H9 (cell line): ENCODE data around the gene CTNNA3. TPM values are rescaled to one million over a fixed set of nuclear protein-coding genes. Genes with fewer than 3 reads are reported as not detected.

ENCODE experiments used
- DNase-seq: peaks from one replicate; pipeline ENCODE4 v3.0.0-alpha.2; 2017
- H2AFZ ChIP-seq: one replicate; pipeline ENCODE4 v1.6.1; 2013; ENCODE audit warnings: mild to moderate bottlenecking, low read length, control low read depth, moderate library complexity
- H2AK5ac ChIP-seq: 2 replicates; pipeline ENCODE4 v1.6.1; 2013; ENCODE audit warnings: low read length, control low read depth, mixed read lengths; ENCODE audit not compliant: insufficient read length
- H2BK120ac ChIP-seq: one replicate; pipeline ENCODE4 v1.6.1; 2013; ENCODE audit warnings: low read depth, mild to moderate bottlenecking, low read length, control low read depth, inconsistent platforms; ENCODE audit not compliant: poor library complexity, severe bottlenecking
- H2BK12ac ChIP-seq: 2 replicates; pipeline ENCODE4 v1.6.1; 2013; ENCODE audit warnings: low read length, control low read depth, mixed read lengths, low read depth; ENCODE audit not compliant: insufficient read length
- H2BK15ac ChIP-seq: 2 replicates; pipeline ENCODE4 v1.6.1; 2013; ENCODE audit warnings: low read depth, low read length, control low read depth
- H2BK20ac ChIP-seq: one replicate; pipeline ENCODE4 v1.6.1; 2013; ENCODE audit warnings: low read depth, mild to moderate bottlenecking, low read length, control low read depth, inconsistent platforms; ENCODE audit not compliant: poor library complexity, severe bottlenecking
- H2BK5ac ChIP-seq: 2 replicates; pipeline ENCODE4 v1.6.1; 2013; ENCODE audit warnings: low read length, control low read depth, mixed read lengths; ENCODE audit not compliant: insufficient read length
- H3K14ac ChIP-seq: 2 replicates; pipeline ENCODE4 v1.6.1; 2013; ENCODE audit warnings: low read length, control low read depth; ENCODE audit not compliant: insufficient read depth
- H3K18ac ChIP-seq: 2 replicates; pipeline ENCODE4 v1.6.1; 2013; ENCODE audit warnings: low read depth, mild to moderate bottlenecking, mixed read lengths, low read length, control low read depth; ENCODE audit not compliant: insufficient read length
- H3K23ac ChIP-seq: 2 replicates; pipeline ENCODE4 v1.6.1; 2013; ENCODE audit warnings: low read length, control low read depth, mixed read lengths, low read depth; ENCODE audit not compliant: insufficient read length
- H3K23me2 ChIP-seq: 2 replicates; pipeline ENCODE4 v1.6.1; 2013; ENCODE audit warnings: low read depth, mild to moderate bottlenecking, mixed read lengths, low read length, control low read depth; ENCODE audit not compliant: insufficient read length, poor library complexity, severe bottlenecking
- H3K27ac ChIP-seq: 2 replicates; pipeline ENCODE4 v1.5.1; 2013; ENCODE audit warnings: low read length, control low read depth, mixed read lengths, low read depth; ENCODE audit not compliant: insufficient read length
- H3K27me3 ChIP-seq: 2 replicates; pipeline ENCODE4 v1.6.1; 2013; ENCODE audit warnings: low read length, control low read depth, inconsistent platforms; ENCODE audit not compliant: insufficient read depth
- H3K4ac ChIP-seq: 2 replicates; pipeline ENCODE4 v1.6.1; 2013; ENCODE audit warnings: low read depth, mild to moderate bottlenecking, control low read depth, inconsistent platforms, low read length, moderate library complexity
- H3K4me1 ChIP-seq: 2 replicates; pipeline ENCODE4 v1.6.1; 2013; ENCODE audit warnings: low read length, control low read depth, inconsistent platforms; ENCODE audit not compliant: insufficient read depth
- H3K4me2 ChIP-seq: 2 replicates; pipeline ENCODE4 v1.6.1; 2013; ENCODE audit warnings: low read length, control low read depth, mixed read lengths; ENCODE audit not compliant: insufficient read length, insufficient read depth
- H3K56ac ChIP-seq: 2 replicates; pipeline ENCODE4 v1.6.1; 2013; ENCODE audit warnings: low read depth, mild to moderate bottlenecking, mixed read lengths, low read length, control low read depth; ENCODE audit not compliant: insufficient read length
- H3K79me1 ChIP-seq: 2 replicates; pipeline ENCODE4 v1.6.1; 2013; ENCODE audit warnings: low read depth, mild to moderate bottlenecking, moderate library complexity, low read length, control low read depth, inconsistent platforms; ENCODE audit not compliant: insufficient read depth, poor library complexity, severe bottlenecking
- H3K79me2 ChIP-seq: 2 replicates; pipeline ENCODE4 v1.6.1; 2013; ENCODE audit warnings: low read length, control low read depth, inconsistent platforms; ENCODE audit not compliant: insufficient read depth
- H3K9ac ChIP-seq: 2 replicates; pipeline ENCODE4 v1.6.1; 2013; ENCODE audit warnings: low read length, control low read depth, mixed read lengths; ENCODE audit not compliant: insufficient read length; ENCODE audit errors: extremely low read depth
- H3K9me3 ChIP-seq: one replicate; pipeline ENCODE4 v1.6.1; 2013; ENCODE audit warnings: low read depth, low read length, inconsistent platforms; ENCODE audit not compliant: control insufficient read depth
- H3T11ph ChIP-seq: one replicate; pipeline ENCODE4 v1.6.1; 2013; ENCODE audit warnings: mild to moderate bottlenecking, low read length, control low read depth, inconsistent platforms
- H4K20me1 ChIP-seq: one replicate; pipeline ENCODE4 v1.6.1; 2013; ENCODE audit not compliant: control insufficient read depth, insufficient read length, insufficient read depth
- H4K5ac ChIP-seq: 2 replicates; pipeline ENCODE4 v1.6.1; 2013; ENCODE audit warnings: low read depth, mild to moderate bottlenecking, mixed read lengths, low read length, control low read depth; ENCODE audit not compliant: insufficient read length
- H4K8ac ChIP-seq: replicated peaks from 2 replicates; pipeline ENCODE4 v1.6.1; 2013; ENCODE audit warnings: low read length, control low read depth, mixed read lengths, low read depth; ENCODE audit not compliant: insufficient read length
- H4K91ac ChIP-seq: 2 replicates; pipeline ENCODE4 v1.6.1; 2013; ENCODE audit warnings: low read depth, mild to moderate bottlenecking, moderate library complexity, mixed read lengths, low read length, control low read depth; ENCODE audit not compliant: insufficient read length
- H3K27ac Mint-ChIP-seq, 3 experiments: 2 replicates in 2 of 3; 3 replicates in 1 of 3; pipeline ENCODE4 v1.8.0; 2020 to 2021; ENCODE audit warnings: mixed read lengths in 3 of 3, mild to moderate bottlenecking in 1 of 3, moderate library complexity in 1 of 3
- H3K27me3 Mint-ChIP-seq: 2 replicates; pipeline ENCODE4 v1.8.0; 2021; ENCODE audit warnings: low read depth, mild to moderate bottlenecking, moderate library complexity, mixed read lengths
- H3K36me3 Mint-ChIP-seq, 3 experiments: 2 replicates in 2 of 3; 3 replicates in 1 of 3; pipeline ENCODE4 v1.8.0; 2020 to 2021; ENCODE audit warnings: low read depth in 3 of 3, mixed read lengths in 3 of 3; ENCODE audit not compliant: insufficient read depth in 1 of 3
- H3K4me1 Mint-ChIP-seq, 2 experiments: 2 replicates each; pipeline ENCODE4 v1.8.0; 2020; ENCODE audit warnings: mixed read lengths in 2 of 2
- H3K4me3 Mint-ChIP-seq, 2 experiments: 2 replicates in 1 of 2; 3 replicates in 1 of 2; pipeline ENCODE4 v1.8.0; 2020 to 2021; ENCODE audit warnings: mild to moderate bottlenecking in 2 of 2, mixed read lengths in 2 of 2, moderate library complexity in 1 of 2
- H3K9me3 Mint-ChIP-seq, 2 experiments: 2 replicates in 1 of 2; 3 replicates in 1 of 2; pipeline ENCODE4 v1.8.0; 2020; ENCODE audit warnings: mild to moderate bottlenecking in 2 of 2, mixed read lengths in 2 of 2, moderate library complexity in 1 of 2
- CTCF ChIP-seq: fragments of 200-600 bp; sonication (generic); conservative IDR thresholded peaks from 3 replicates; pipeline ENCODE4 v1.8.0; 2021; ENCODE audit warnings: antibody characterized with exemption, mild to moderate bottlenecking
- WGBS: extraction: QIAGEN DNeasy Blood & Tissue Kit; methylation state at CpG from one replicate; pipeline ENCODE4 v1.1.7; 2013; ENCODE audit warnings: missing lambda C conversion rate, low lambda C conversion rate, mixed read lengths; ENCODE audit not compliant: insufficient read length; ENCODE audit errors: extremely low coverage; 5-methylcytosine and 5-hydroxymethylcytosine counted together
- total RNA-seq: library from RNA; stranded (reverse); gene quantifications from 2 replicates; pipeline ENCODE4 v1.2.1, GENCODE V29; 2021

Gene CTNNA3
- total RNA-seq, 1 experiment from 2014 or later = 3.3 TPM

GRCh38 chr10:66951896-66952295 lies 744.1 kb downstream of the CTNNA3 start:
- Histone ChIP-seq H4K8ac (no peak overlapping the region), H2BK12ac (no peak overlapping the region), H3K9ac (no peak overlapping the region), H4K91ac (no peak overlapping the region), H3K23me2 (no peaks in the 10 kb centered on the region), H2BK5ac (no peak overlapping the region), H3K4me2 (no peak overlapping the region), H3K14ac (no peak overlapping the region), H4K5ac (no peak overlapping the region), H4K20me1 (no peaks in the 10 kb centered on the region), H3K27ac (no peak overlapping the region), H2BK20ac (no peak overlapping the region), H3K56ac (no peak overlapping the region), H3K9me3 (no peaks in the 10 kb centered on the region), H3T11ph (no peak overlapping the region), H3K27me3 (no peaks in the 10 kb centered on the region), H2BK120ac (no peak overlapping the region), H3K4ac (no peak overlapping the region), H3K79me1 (no peaks in the 10 kb centered on the region), H2AK5ac (no peak overlapping the region), H3K18ac (no peak overlapping the region), H3K23ac (no peak overlapping the region), H2AFZ (no peak overlapping the region), H2BK15ac (no peak overlapping the region), H3K4me1 (no peaks in the 10 kb centered on the region), H3K79me2 (no peaks in the 10 kb centered on the region)
- H3K4me3 Mint-ChIP-seq = no peak overlapping the region
- DNase-seq = no peak
- 0 out of 7 replicates have a peak overlapping the region, but pooled peaks of 1 of the 3 experiments have one; percentile 1 for H3K27ac Mint-ChIP-seq
- H3K4me1 Mint-ChIP-seq = no peaks in the 10 kb centered on the region
- H3K27me3 Mint-ChIP-seq = no peaks in the 10 kb centered on the region
- no peaks in the 10 kb centered on the region for H3K36me3 Mint-ChIP-seq
- WGBS = no CpG with 5 or more reads among the region's 2 CpGs
- no peak for TF ChIP-seq CTCF
- H3K9me3 Mint-ChIP-seq = no peaks in the 10 kb centered on the region
